SU-DHL-6 (cell line): ENCODE results near the gene ZNF30.
"Not testable (repeated sequence)": the region's sequence is repeated elsewhere in the genome, so short reads cannot be mapped to it uniquely, and the experiment has no call there.

Experiments
- H2AFZ ChIP-seq: fragments of 200-600 bp; sonication (generic); 2 replicates; pipeline ENCODE4 v1.6.1; 2014; ENCODE audit warnings: low read depth, mild to moderate bottlenecking, moderate library complexity, mixed read lengths, antibody characterized with exemption, low read length; ENCODE audit not compliant: severe bottlenecking
- H3F3A ChIP-seq: fragments of 200-600 bp; shearing (Covaris generic); 2 replicates; pipeline ENCODE4 v1.6.0; 2016; ENCODE audit warnings: antibody characterized with exemption, mild to moderate bottlenecking; ENCODE audit not compliant: insufficient read depth
- H3K27ac ChIP-seq: fragments of 200-600 bp; sonication (generic); 2 replicates; pipeline ENCODE4 v1.5.1; 2016; ENCODE audit warnings: low read depth, mild to moderate bottlenecking, low read length, moderate library complexity, mixed read lengths
- H3K27me3 ChIP-seq: fragments of 200-600 bp; sonication (generic), shearing (Covaris generic); 2 replicates; pipeline ENCODE4 v1.6.0; 2014; ENCODE audit warnings: mild to moderate bottlenecking, low read length
- H3K36me3 ChIP-seq: fragments of 200-600 bp; sonication (generic); 2 replicates; pipeline ENCODE4 v1.6.1; 2014; ENCODE audit warnings: mild to moderate bottlenecking, low read length, mixed read lengths
- H3K4me2 ChIP-seq: fragments of 300-600, 200-600 bp; shearing (Covaris generic), sonication (generic); 2 replicates; pipeline ENCODE4 v1.6.0; 2014; ENCODE audit warnings: low read length, low read depth, mild to moderate bottlenecking; ENCODE audit not compliant: poor library complexity, severe bottlenecking
- H3K4me3 ChIP-seq: fragments of 200-600 bp; sonication (generic); 2 replicates; pipeline ENCODE4 v1.5.1; 2014; ENCODE audit warnings: antibody characterized with exemption, low read length, mild to moderate bottlenecking, mixed read lengths; ENCODE audit not compliant: insufficient read depth, poor library complexity, severe bottlenecking
- H3K79me2 ChIP-seq: fragments of 200-600 bp; sonication (generic); 2 replicates; pipeline ENCODE4 v1.6.1; 2014; ENCODE audit warnings: mild to moderate bottlenecking, low read length, moderate library complexity; ENCODE audit not compliant: insufficient read depth
- H3K9ac ChIP-seq: fragments of 200-600 bp; sonication (generic); 2 replicates; pipeline ENCODE4 v1.7.0; 2014; ENCODE audit warnings: mild to moderate bottlenecking, low read length
- H3K9me2 ChIP-seq: fragments of 200-600 bp; sonication (generic); replicated peaks from 2 replicates; pipeline ENCODE4 v1.6.1; 2014; ENCODE audit warnings: low read length; ENCODE audit not compliant: insufficient read depth
- H3K9me3 ChIP-seq: fragments of 200-600 bp; sonication (generic); 2 replicates; pipeline ENCODE4 v1.6.1; 2014; ENCODE audit warnings: low read length, mixed read lengths; ENCODE audit not compliant: insufficient read depth
- H4K20me1 ChIP-seq: fragments of 200-600 bp; sonication (generic); 2 replicates; pipeline ENCODE4 v1.6.1; 2014; ENCODE audit warnings: low read depth, mild to moderate bottlenecking, antibody characterized with exemption, low read length, moderate library complexity, mixed read lengths
- CTCF ChIP-seq: fragments of 200-600 bp; sonication (generic); IDR thresholded peaks from one replicate; pipeline ENCODE4 v1.5.1; 2017; ENCODE audit warnings: antibody characterized with exemption, mild to moderate bottlenecking, low read length, moderate library complexity; ENCODE audit not compliant: insufficient read depth, poor library complexity, severe bottlenecking
- EZH2phosphoT487 ChIP-seq: fragments of 200-600 bp; sonication (generic), shearing (Covaris generic); conservative IDR thresholded peaks from 2 replicates; pipeline ENCODE4 v1.6.1; 2018; ENCODE audit warnings: mild to moderate bottlenecking, antibody characterized with exemption, low read length, moderate library complexity, mixed read lengths

Gene ZNF30

DNA sequence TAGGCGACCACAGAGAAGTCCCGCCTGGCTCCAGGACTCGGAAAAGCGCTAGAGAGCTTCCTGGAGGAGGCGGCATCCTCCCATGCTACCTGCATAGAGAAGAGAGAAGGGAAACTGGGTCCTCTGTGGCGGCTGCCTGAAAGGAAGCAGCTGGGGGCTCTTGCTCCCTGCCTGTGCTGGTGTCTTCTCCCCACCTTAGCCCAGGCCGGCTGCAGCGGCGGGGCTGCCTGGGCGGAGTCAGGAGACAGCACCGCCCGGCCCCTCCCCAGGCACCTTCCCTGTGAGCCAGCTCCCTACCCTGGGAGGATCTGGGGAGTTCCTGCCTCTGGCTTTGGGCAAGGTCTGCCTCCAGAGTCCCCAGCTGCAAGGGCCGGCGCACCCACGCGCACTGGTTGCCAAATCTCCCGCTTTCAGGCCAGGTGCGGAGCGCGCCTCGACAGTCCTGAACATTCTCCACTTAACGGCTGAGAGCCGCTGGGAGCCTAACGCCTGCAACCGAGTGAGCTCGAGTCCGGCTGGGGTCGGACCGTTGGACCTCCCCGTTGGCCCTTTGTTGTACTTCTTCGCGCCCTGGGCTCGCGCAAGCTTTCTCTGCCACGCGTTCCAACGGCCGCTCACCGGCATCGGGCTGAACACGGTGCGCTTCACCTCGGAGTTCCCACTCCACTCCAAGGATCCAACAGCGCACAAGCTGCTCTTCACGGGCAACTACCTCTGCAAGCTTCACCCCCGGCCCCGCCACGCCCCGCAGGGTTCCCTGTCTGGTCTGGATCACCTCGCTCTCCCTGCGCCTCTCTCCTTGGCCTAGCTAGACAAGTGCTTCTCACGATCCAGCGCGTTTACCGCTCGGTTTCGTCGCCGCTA, 21.8 kb upstream of the ZNF30 start:
- H4K20me1 ChIP-seq = no peaks in the 10 kb centered on the region
- H3K9me3 ChIP-seq = no peaks in the 10 kb centered on the region
- TF ChIP-seq EZH2phosphoT487 (no peak), CTCF (no peak)
- H3K36me3 ChIP-seq = no peaks in the 10 kb centered on the region
- no peak overlapping the region for H3K4me3 ChIP-seq
- H3F3A ChIP-seq = no peaks in the 10 kb centered on the region
- H3K27ac ChIP-seq = no peak overlapping the region
- no peaks in the 10 kb centered on the region for H3K9me2 ChIP-seq
- H3K9ac ChIP-seq = no peak overlapping the region
- no peak overlapping the region for H3K4me2 ChIP-seq
- no peaks in the 10 kb centered on the region for H3K27me3 ChIP-seq
- no peak overlapping the region for H2AFZ ChIP-seq
- H3K79me2 ChIP-seq = no peaks in the 10 kb centered on the region

DNA sequence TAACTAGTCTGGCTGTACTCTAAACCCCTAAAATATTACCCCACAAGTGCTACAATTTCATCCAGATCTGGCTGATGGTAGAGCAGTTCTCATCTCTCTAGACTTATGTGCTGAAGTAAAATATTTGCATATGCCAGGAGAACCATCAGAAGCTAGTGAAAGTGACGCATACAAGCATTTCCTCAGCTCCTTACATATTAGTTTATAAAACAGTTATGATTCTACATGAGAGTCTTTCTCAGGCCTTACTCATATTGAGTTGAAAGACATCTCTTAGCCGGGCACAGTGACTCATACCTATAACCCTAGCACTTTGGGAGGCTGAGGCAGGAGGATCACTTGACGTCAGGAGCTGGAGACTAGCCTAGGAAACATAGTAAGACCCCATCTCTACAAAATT, 15.9 kb upstream of the ZNF30 start:
- no peak for TF ChIP-seq CTCF
- no peak for TF ChIP-seq EZH2phosphoT487
- H3K36me3 ChIP-seq = no peaks in the 10 kb centered on the region
- H3K9me2 ChIP-seq = no peaks in the 10 kb centered on the region
- no peak overlapping the region for H3K9ac ChIP-seq
- H4K20me1 ChIP-seq = no peaks in the 10 kb centered on the region
- H3K27me3 ChIP-seq = no peaks in the 10 kb centered on the region
- no peak overlapping the region for H3K27ac ChIP-seq
- H3K4me3 ChIP-seq = no peak overlapping the region
- no peak overlapping the region for H2AFZ ChIP-seq
- H3F3A ChIP-seq = no peaks in the 10 kb centered on the region
- H3K79me2 ChIP-seq = no peaks in the 10 kb centered on the region
- H3K4me2 ChIP-seq = no peak overlapping the region
- H3K9me3 ChIP-seq = no peaks in the 10 kb centered on the region

- H3K9ac ChIP-seq, H3K4me3 ChIP-seq, H3K4me2 ChIP-seq, H2AFZ ChIP-seq, H3K79me2 ChIP-seq, H3K27me3 ChIP-seq, H4K20me1 ChIP-seq, H3K36me3 ChIP-seq, H3K9me2 ChIP-seq, H3K27ac ChIP-seq, H3F3A ChIP-seq: not testable (repeated sequence)
- H3K9me3 ChIP-seq = peaks cover 11% of the 10 kb centered on the region; the same call in 1 of the 2 replicates
Observed at GRCh38 chr19:34917144-34917543, 9.6 kb upstream of the ZNF30 start.

GRCh38 chr19:34918190-34918589, 8.5 kb upstream of the ZNF30 start:
- H3K36me3 ChIP-seq = no peaks in the 10 kb centered on the region
- TF ChIP-seq EZH2phosphoT487 (no peak), CTCF (no peak)
- no peak overlapping the region for H3K9ac ChIP-seq
- H3K4me2 ChIP-seq = no peak overlapping the region
- H3K79me2 ChIP-seq = no peaks in the 10 kb centered on the region
- no peak overlapping the region for H3K27ac ChIP-seq
- no peaks in the 10 kb centered on the region for H3F3A ChIP-seq
- no peaks in the 10 kb centered on the region for H3K9me2 ChIP-seq
- H2AFZ ChIP-seq = no peak overlapping the region
- H3K27me3 ChIP-seq = no peaks in the 10 kb centered on the region
- H4K20me1 ChIP-seq = no peaks in the 10 kb centered on the region
- peaks cover 11% of the 10 kb centered on the region; the same call in 1 of the 2 replicates for H3K9me3 ChIP-seq
- H3K4me3 ChIP-seq = no peak overlapping the region

GRCh38 chr19:34920090-34920786, 6.5 kb upstream of the ZNF30 start:
- H3K79me2 ChIP-seq, H3K4me2 ChIP-seq, H3K27me3 ChIP-seq, H3K4me3 ChIP-seq, H3K36me3 ChIP-seq, H4K20me1 ChIP-seq, H3K9ac ChIP-seq, H3F3A ChIP-seq, H2AFZ ChIP-seq, H3K27ac ChIP-seq, H3K9me2 ChIP-seq: not testable (repeated sequence)
- H3K9me3 ChIP-seq = peaks cover 11% of the 10 kb centered on the region; the same call in 1 of the 2 replicates
